ENCODE data around the gene WBP11. TPM values are rescaled to one million over a fixed set of nuclear protein-coding genes. Genes with fewer than 3 reads are reported as not detected.

Gene WBP11
- total and polyA plus RNA-seq, 2 of the 13 experiments (the other 11 are each of a cell fraction or from before 2014, with no cell fraction given), result 7.6 to 31.0 TPM

GRCh38 chr12:14803011-14803829, at the start of gene WBP11, which contains the start of gene C12orf60 (continued):
- TF ChIP-seq ZNF414 (CRISPR knock-in tag; IDR thresholded peaks at IDR 0.05), result no peak
- TF ChIP-seq ZNF451 (CRISPR knock-in tag; IDR thresholded peaks at IDR 0.05), result no peak
- TF ChIP-seq NFAT5 (CRISPR knock-in tag; IDR thresholded peaks at IDR 0.05), result no peak
- no peak for TF ChIP-seq ZNF280D (CRISPR knock-in tag; IDR thresholded peaks at IDR 0.05)
- no peak for TF ChIP-seq JDP2 (CRISPR knock-in tag; IDR thresholded peaks at IDR 0.05; ENCODE audit: borderline replicate concordance)
- TF ChIP-seq MAFG (CRISPR knock-in tag; IDR thresholded peaks at IDR 0.05), result no peak
- no peak for TF ChIP-seq ZMAT3 (CRISPR knock-in tag; conservative IDR thresholded peaks at IDR 0.05)
- TF ChIP-seq KIAA2018 (CRISPR knock-in tag; IDR thresholded peaks at IDR 0.05; ENCODE audit: borderline replicate concordance), result no peak
- TF ChIP-seq ADNP (CRISPR knock-in tag; IDR thresholded peaks at IDR 0.05), result no peak
- no peak for TF ChIP-seq NFATC3 (CRISPR knock-in tag; IDR thresholded peaks at IDR 0.05)
- no peak for TF ChIP-seq HNF4A (CRISPR knock-in tag; IDR thresholded peaks at IDR 0.05)
